HCT116 (cell line): ENCODE results near the gene EEPD1. TPM values are rescaled to one million over a fixed set of nuclear protein-coding genes. Genes with fewer than 3 reads are reported as not detected.

Experiments used
- ATAC-seq: fragments of 200-7000 bp; cut with Tn5 transposase; 2 replicates; pipeline ENCODE4 v1.9.1; 2020; ENCODE audit warnings: mild to moderate bottlenecking, moderate library complexity
- BruUV-seq: library from RNA; stranded (reverse); fragments of 400-500 nt; replicated peaks from 2 replicates; lab custom pipeline; 2021; lab: Mats Ljungman, UMichigan
- CTCF ChIA-PET: fragments of 300-600 bp; sonication (Branson Sonifier 250); formaldehyde crosslinking; loops from one replicate; lab custom pipeline; 2021; ENCODE audit warnings: antibody characterized with exemption; lab: Charles Lee
- POLR2A ChIA-PET: fragments of 300-600, 350-600 bp; sonication (Branson Sonifier 250); formaldehyde crosslinking; loops from one replicate; lab custom pipeline; 2021; ENCODE audit warnings: antibody characterized with exemption; lab: Charles Lee
- RAD21 ChIA-PET, 2 experiments: fragments of 300-600 bp; sonication (Branson Sonifier 250); formaldehyde crosslinking; loops; one replicate each; lab custom pipeline; 2023; ENCODE audit warnings: low total read pairs in 2 of 2; ENCODE audit not compliant: uncharacterized antibody in 2 of 2, unreplicated experiment in 2 of 2, low non-redundant PET in 1 of 2; lab: Charles Lee
- DNase-seq: peaks from one replicate; pipeline ENCODE4 v3.0.0-alpha.2; 2010; ENCODE audit warnings: low read depth, low spot score
- H2AFZ ChIP-seq: fragments of 200-600 bp; shearing (Covaris generic), sonication (generic); 2 replicates; pipeline ENCODE4 v1.6.1; 2017; ENCODE audit warnings: low read depth, mixed run types, mixed read lengths, antibody characterized with exemption, low read length; ENCODE audit not compliant: poor library complexity, severe bottlenecking
- H3K27ac ChIP-seq: 2 replicates; pipeline ENCODE4 v1.5.1; 2012; ENCODE audit warnings: low read depth, low read length
- H3K27me3 ChIP-seq: fragments of 200-600 bp; sonication (generic); 2 replicates; pipeline ENCODE4 v1.6.1; 2016; ENCODE audit warnings: mixed run types, low read length, mixed read lengths; ENCODE audit not compliant: insufficient read depth
- H3K36me3 ChIP-seq, 2 experiments: fragments of 200-500 bp in 1 of 2; fragments of 200-600 bp in 1 of 2; sonication (Bioruptor generic) in 1 of 2; sonication (generic) in 1 of 2; 2 replicates each; pipeline versions ENCODE4 v1.5.1 to v1.6.1; 2014 to 2016; ENCODE audit warnings: low read length in 2 of 2, inconsistent platforms in 1 of 2, mixed read lengths in 1 of 2, mixed run types in 1 of 2; ENCODE audit not compliant: insufficient read depth in 2 of 2, control insufficient read depth in 1 of 2
- H3K4me1 ChIP-seq, 2 experiments: fragments of 200-600 bp in 1 of 2; sonication (generic) in 1 of 2; 2 replicates each; pipeline versions ENCODE4 v1.5.1 to v1.6.1; 2012 to 2017; ENCODE audit warnings: low read length in 2 of 2, inconsistent platforms in 1 of 2, mild to moderate bottlenecking in 1 of 2, mixed read lengths in 1 of 2, mixed run types in 1 of 2, moderate library complexity in 1 of 2; ENCODE audit not compliant: insufficient read depth in 2 of 2, control insufficient read depth in 1 of 2
- H3K4me2 ChIP-seq: fragments of 200-600 bp; sonication (generic); 2 replicates; pipeline ENCODE4 v1.6.1; 2017; ENCODE audit warnings: mixed run types, low read length, mixed read lengths
- H3K4me3 ChIP-seq, 2 experiments: fragments of 200-600 bp in 1 of 2; sonication (generic) in 1 of 2; replicated peaks in 1 of 2; 2 replicates each; pipeline ENCODE4 v1.5.1; 2011 to 2016; ENCODE audit warnings: low read length in 2 of 2, control low read depth in 1 of 2, low read depth in 1 of 2, mild to moderate bottlenecking in 1 of 2, mixed read lengths in 1 of 2, mixed run types in 1 of 2
- H3K79me2 ChIP-seq: fragments of 200-600 bp; sonication (generic); 2 replicates; pipeline ENCODE4 v1.6.1; 2017; ENCODE audit warnings: mild to moderate bottlenecking, mixed run types, low read length, moderate library complexity, mixed read lengths; ENCODE audit not compliant: insufficient read depth
- H3K9ac ChIP-seq: fragments of 200-600 bp; sonication (generic); 2 replicates; pipeline ENCODE4 v1.6.1; 2016; ENCODE audit warnings: low read length, mixed read lengths
- H3K9me2 ChIP-seq: fragments of 200-600 bp; sonication (generic), shearing (Covaris generic); 2 replicates; pipeline ENCODE4 v1.6.1; 2017; ENCODE audit warnings: mixed run types, mild to moderate bottlenecking, moderate library complexity; ENCODE audit not compliant: insufficient read depth
- H3K9me3 ChIP-seq, 2 experiments: fragments of 200-500 bp in 1 of 2; fragments of 200-600 bp in 1 of 2; sonication (Bioruptor generic) in 1 of 2; sonication (generic) in 1 of 2; 2 replicates each; pipeline ENCODE4 v1.6.1; 2014 to 2017; ENCODE audit warnings: low read length in 2 of 2, mixed read lengths in 2 of 2, inconsistent platforms in 1 of 2, low read depth in 1 of 2, mild to moderate bottlenecking in 1 of 2, mixed run types in 1 of 2, moderate library complexity in 1 of 2; ENCODE audit not compliant: control insufficient read depth in 1 of 2, insufficient read depth in 1 of 2
- H4K20me1 ChIP-seq: fragments of 200-600 bp; sonication (generic), shearing (Covaris generic); 2 replicates; pipeline ENCODE4 v1.6.1; 2017; ENCODE audit warnings: mixed run types, mild to moderate bottlenecking, moderate library complexity; ENCODE audit not compliant: insufficient read depth
- ATF3 ChIP-seq: IDR thresholded peaks from 2 replicates; pipeline ENCODE4 v1.6.1; 2012
- CBX3 ChIP-seq: IDR thresholded peaks from 2 replicates; pipeline ENCODE4 v1.6.1; 2012; ENCODE audit warnings: low read depth
- CTCF ChIP-seq, 3 experiments: fragments of 200-600 bp in 1 of 3; sonication (generic) in 1 of 3; IDR thresholded peaks in 2 of 3; conservative IDR thresholded peaks in 1 of 3; 2 replicates each; pipeline ENCODE4 v1.5.1; 2012 to 2017; ENCODE audit warnings: low read depth in 2 of 3, low read length in 2 of 3, antibody characterized with exemption in 1 of 3, borderline replicate concordance in 1 of 3, control low read depth in 1 of 3, mild to moderate bottlenecking in 1 of 3, mixed read lengths in 1 of 3, mixed run types in 1 of 3, moderate library complexity in 1 of 3; ENCODE audit not compliant: insufficient read depth in 1 of 3
- EGR1 ChIP-seq: IDR thresholded peaks from 2 replicates; pipeline ENCODE4 v1.6.1; 2012; ENCODE audit warnings: low read depth
- EZH2phosphoT487 ChIP-seq: fragments of 200-600 bp; IDR thresholded peaks from 2 replicates; pipeline ENCODE4 v1.6.1; 2018; ENCODE audit warnings: antibody characterized with exemption, borderline replicate concordance
- JUND ChIP-seq: IDR thresholded peaks from 2 replicates; pipeline ENCODE4 v1.6.1; 2012
- POLR2A ChIP-seq: IDR thresholded peaks from 2 replicates; pipeline ENCODE4 v1.7.0; 2011; ENCODE audit warnings: borderline replicate concordance; ENCODE audit not compliant: insufficient read depth, insufficient read length; ENCODE audit errors: extremely low read depth
- RAD21 ChIP-seq: IDR thresholded peaks from 2 replicates; pipeline ENCODE4 v1.6.1; 2012; ENCODE audit warnings: low read depth, mild to moderate bottlenecking
- ZBTB33 ChIP-seq: IDR thresholded peaks from 2 replicates; pipeline ENCODE4 v1.6.1; 2011; ENCODE audit warnings: mild to moderate bottlenecking, low read length, moderate library complexity; ENCODE audit not compliant: insufficient replicate concordance; ENCODE audit errors: extremely low read depth
- ZFX ChIP-seq: fragments of 450-650 bp; IDR thresholded peaks from 2 replicates; pipeline ENCODE4 v1.6.1; 2017
- intact Hi-C: fragments of 100-400 bp; cut with micrococcal nuclease; formaldehyde crosslinking; loops from 2 replicates; pipeline ENCODE4 v1.10.0; 2022
- total RNA-seq: library from RNA; stranded (reverse); gene quantifications from one replicate; pipeline ENCODE4 v1.2.1, GENCODE V29; 2021; ENCODE audit not compliant: unreplicated experiment

Gene EEPD1
- total RNA-seq, 1 experiment from 2014 or later: 4.2 TPM

- RAD21 ChIA-PET: no interaction called here
- H4K20me1 ChIP-seq: no peaks in the 10 kb centered on the region
- DNase-seq: no peak
- H3K4me1 ChIP-seq: 0 out of 4 replicates have a peak, but pooled peaks cover 0 to 3% of the 10 kb centered on the region in 2 experiments
- no peak overlapping the region for H3K4me3 ChIP-seq
- H2AFZ ChIP-seq: no peak overlapping the region
- no peak for ATAC-seq
- no peak for TF ChIP-seq ZFX
- TF ChIP-seq EGR1: no peak
- TF ChIP-seq JUND: no peak
- no peak for TF ChIP-seq CTCF (IDR thresholded peaks at IDR 0.05 in 2 of 3, conservative IDR thresholded peaks at IDR 0.05 in 1 of 3; ENCODE audit: borderline replicate concordance in 1 of 3, insufficient read depth in 1 of 3, low read depth in 2 of 3, low read length in 2 of 3)
- no peak for TF ChIP-seq ATF3
- no peak for TF ChIP-seq POLR2A
- no peak for TF ChIP-seq RAD21
- no peak for TF ChIP-seq ZBTB33
- no peak for TF ChIP-seq CBX3
- TF ChIP-seq EZH2phosphoT487: no peak
- H3K79me2 ChIP-seq: no peaks in the 10 kb centered on the region
- BruUV-seq: no TSS peak
- POLR2A ChIA-PET: no interaction called here
- no peak overlapping the region for H3K4me2 ChIP-seq
- H3K27ac ChIP-seq: no peak overlapping the region
- no peaks in the 10 kb centered on the region for H3K36me3 ChIP-seq
- CTCF ChIA-PET: no interaction called here
- H3K9me2 ChIP-seq: no peaks in the 10 kb centered on the region
- H3K27me3 ChIP-seq: no peaks in the 10 kb centered on the region
- intact Hi-C loops: no loop called here
- no peak overlapping the region for H3K9ac ChIP-seq
- no peaks in the 10 kb centered on the region for H3K9me3 ChIP-seq
Observed at GRCh38 chr7:36346260-36346831, 193.3 kb downstream of the EEPD1 start.
